T-helper 17 cell (primary cell): ENCODE results near the gene LSM6. TPM values are rescaled to one million over a fixed set of nuclear protein-coding genes. Genes with fewer than 3 reads are reported as not detected.

ENCODE experiments used
- ATAC-seq: fragments of 150-1000 bp; cut with Tn5 transposase; 2 replicates; pipeline ENCODE4 v1.10.0; 2021; ENCODE audit warnings: mild to moderate bottlenecking, moderate library complexity
- DNase-seq, 3 donors: peaks; one replicate each; pipeline versions ENCODE4 v3.0.0 to v3.0.0-alpha.2; 2020 to 2021
- H3K9me3 ChIP-seq: one replicate; pipeline ENCODE4 v1.7.0; 2013; ENCODE audit warnings: low read length, mild to moderate bottlenecking; ENCODE audit not compliant: control insufficient read depth, poor library complexity, severe bottlenecking
- H3K27ac Mint-ChIP-seq: one replicate; pipeline ENCODE4 v1.8.0; 2022; ENCODE audit warnings: mild to moderate bottlenecking, moderate library complexity, mixed read lengths
- H3K27me3 Mint-ChIP-seq: one replicate; pipeline ENCODE4 v1.8.0; 2022; ENCODE audit warnings: mixed read lengths
- H3K36me3 Mint-ChIP-seq: one replicate; pipeline ENCODE4 v1.8.0; 2022; ENCODE audit warnings: low read depth, mixed read lengths
- H3K4me1 Mint-ChIP-seq: one replicate; pipeline ENCODE4 v1.8.0; 2022; ENCODE audit warnings: mild to moderate bottlenecking, mixed read lengths
- H3K4me3 Mint-ChIP-seq: one replicate; pipeline ENCODE4 v1.8.0; 2022; ENCODE audit warnings: mild to moderate bottlenecking, moderate library complexity, mixed read lengths
- total RNA-seq, 4 donors: library from RNA in 2 of 4; stranded (reverse) in 2 of 4; gene quantifications; one replicate each; pipeline ENCODE4 v1.2.3 and lab custom pipeline; 2022 to 2026

LSM6 gene
- total RNA-seq, 2 donors from 2014 or later, result 20.2 to 21.3 TPM

DNA sequence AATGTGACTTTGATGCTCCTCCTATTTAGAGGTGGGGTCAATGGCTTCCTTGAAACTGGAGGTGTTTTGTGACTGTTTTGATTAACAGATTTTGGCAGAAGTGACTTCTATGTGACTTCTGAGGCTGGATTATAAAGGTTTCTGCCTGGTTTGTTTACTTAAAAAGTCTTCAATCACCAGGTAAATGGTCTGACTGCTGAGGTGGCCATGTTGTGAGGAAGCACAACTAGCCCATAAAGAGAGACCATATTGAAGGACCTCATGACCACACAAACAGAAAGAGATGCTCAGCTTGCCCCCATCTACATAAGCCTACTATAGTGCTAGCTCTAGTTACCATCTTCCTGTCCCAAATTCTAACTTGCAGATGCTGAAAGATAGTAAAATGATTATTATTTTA, 14.3 kb upstream of the LSM6 start:
- H3K4me1 Mint-ChIP-seq, result peaks cover 8% of the 10 kb centered on the region
- H3K27ac Mint-ChIP-seq, result no peak overlapping the region
- ATAC-seq, result no peak
- peaks cover 2% of the 10 kb centered on the region for H3K36me3 Mint-ChIP-seq
- peaks cover 3% of the 10 kb centered on the region for H3K9me3 ChIP-seq
- H3K27me3 Mint-ChIP-seq, result peaks cover 5% of the 10 kb centered on the region
- no peak for DNase-seq
- H3K4me3 Mint-ChIP-seq, result no peak overlapping the region

DNA sequence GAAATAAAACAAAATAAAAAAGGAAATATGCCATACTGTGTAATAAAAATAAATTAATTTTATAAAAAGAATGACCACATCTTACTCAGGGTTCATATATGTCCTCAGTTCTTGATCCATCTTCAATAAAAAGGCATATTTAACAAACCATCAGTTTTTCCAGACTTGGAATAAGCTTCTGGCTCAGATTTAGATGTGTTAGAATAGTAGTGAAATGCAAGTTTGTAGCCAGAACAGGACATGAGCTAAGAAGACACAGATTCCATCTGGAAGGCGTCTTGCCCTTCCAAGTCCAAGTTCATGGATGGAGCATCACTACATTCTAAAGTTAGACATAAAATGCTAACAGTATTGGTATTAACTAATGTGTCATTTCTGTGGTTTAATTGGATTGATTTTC, 10.3 kb upstream of the LSM6 start:
- Mint-ChIP-seq H3K36me3 (no peaks in the 10 kb centered on the region), H3K27me3 (peaks cover 14% of the 10 kb centered on the region), H3K4me1 (no peaks in the 10 kb centered on the region), H3K4me3 (no peak overlapping the region), H3K27ac (no peak overlapping the region)
- H3K9me3 ChIP-seq, result peaks cover 3% of the 10 kb centered on the region
- DNase-seq (no peak), ATAC-seq (no peak)

DNA sequence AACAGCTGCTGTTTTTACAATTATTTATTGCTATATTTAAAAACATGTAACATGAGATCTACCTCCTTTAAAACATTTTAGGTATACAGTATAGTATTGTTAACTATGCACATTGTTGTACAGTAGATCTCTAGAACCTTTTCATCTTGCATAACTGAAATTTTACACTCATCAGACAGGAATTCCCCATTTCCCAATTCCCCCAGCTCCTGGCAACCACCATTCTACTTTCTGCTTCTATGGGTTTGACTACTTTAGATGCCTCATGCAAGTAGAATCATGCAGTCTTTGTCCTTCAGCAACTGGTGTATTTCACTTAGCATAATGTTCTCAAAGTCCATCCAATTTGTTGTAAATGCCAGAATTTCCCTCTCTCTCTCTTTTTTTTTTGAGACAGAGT, 9.7 kb upstream of the LSM6 start:
- H3K9me3 ChIP-seq, result peaks cover 3% of the 10 kb centered on the region
- no peak for ATAC-seq
- Mint-ChIP-seq H3K4me3 (no peak overlapping the region), H3K4me1 (no peaks in the 10 kb centered on the region), H3K36me3 (no peaks in the 10 kb centered on the region), H3K27ac (peak overlapping the region; percentile 16), H3K27me3 (peaks cover 14% of the 10 kb centered on the region)
- DNase-seq, result no peak

DNA sequence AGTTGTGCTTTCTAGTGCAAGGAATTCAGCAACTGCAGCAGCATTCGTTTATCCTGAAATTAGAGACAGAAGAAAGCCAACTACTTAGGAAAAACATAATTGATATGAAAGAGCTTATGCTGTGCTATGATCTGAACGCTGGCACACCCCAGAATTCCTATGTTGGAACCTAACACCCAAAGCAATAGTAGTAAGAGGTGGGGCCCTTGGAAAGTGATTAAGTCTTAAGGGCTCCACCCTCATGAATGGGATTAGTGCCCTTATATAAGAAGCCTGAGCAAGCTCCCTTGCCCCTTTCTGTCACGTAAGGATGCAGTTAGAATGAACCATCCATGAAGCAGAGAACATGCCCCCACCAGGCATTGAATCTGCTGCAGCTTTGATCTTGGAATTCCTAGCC, 5.4 kb upstream of the LSM6 start:
- H3K4me1 Mint-ChIP-seq, result no peaks in the 10 kb centered on the region
- no peak for DNase-seq
- peaks cover 14% of the 10 kb centered on the region for H3K27me3 Mint-ChIP-seq
- ATAC-seq, result no peak
- no peak overlapping the region for H3K4me3 Mint-ChIP-seq
- no peaks in the 10 kb centered on the region for H3K36me3 Mint-ChIP-seq
- no peak overlapping the region for H3K27ac Mint-ChIP-seq
- H3K9me3 ChIP-seq, result no peaks in the 10 kb centered on the region

DNA sequence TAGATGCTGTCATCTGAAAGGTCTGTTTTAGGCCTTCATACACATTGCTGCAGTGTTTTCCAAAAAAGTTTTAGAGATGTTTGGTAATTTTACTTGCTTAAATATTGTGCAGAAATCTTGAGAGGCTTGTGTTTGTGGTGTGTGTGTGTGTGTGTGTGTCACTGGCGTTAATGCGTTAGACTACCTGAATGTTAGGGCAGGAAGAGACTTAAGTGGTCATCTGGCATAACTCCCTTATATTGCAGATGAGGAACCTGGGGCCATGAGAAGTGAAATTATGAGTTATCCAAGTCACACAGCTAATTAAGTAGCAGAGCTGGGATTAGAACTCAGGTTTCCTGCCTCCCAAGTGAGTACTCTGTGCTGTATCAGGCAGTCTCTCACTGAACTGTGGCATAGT, 1.4 kb downstream of the LSM6 start:
- no peak for DNase-seq
- H3K9me3 ChIP-seq, result no peaks in the 10 kb centered on the region
- no peaks in the 10 kb centered on the region for H3K36me3 Mint-ChIP-seq
- H3K4me1 Mint-ChIP-seq, result peaks cover 38% of the 10 kb centered on the region
- H3K27ac Mint-ChIP-seq, result peak overlapping the region; percentile 91
- H3K27me3 Mint-ChIP-seq, result no peaks in the 10 kb centered on the region
- ATAC-seq, result no peak
- H3K4me3 Mint-ChIP-seq, result peak overlapping the region; percentile 88

DNA sequence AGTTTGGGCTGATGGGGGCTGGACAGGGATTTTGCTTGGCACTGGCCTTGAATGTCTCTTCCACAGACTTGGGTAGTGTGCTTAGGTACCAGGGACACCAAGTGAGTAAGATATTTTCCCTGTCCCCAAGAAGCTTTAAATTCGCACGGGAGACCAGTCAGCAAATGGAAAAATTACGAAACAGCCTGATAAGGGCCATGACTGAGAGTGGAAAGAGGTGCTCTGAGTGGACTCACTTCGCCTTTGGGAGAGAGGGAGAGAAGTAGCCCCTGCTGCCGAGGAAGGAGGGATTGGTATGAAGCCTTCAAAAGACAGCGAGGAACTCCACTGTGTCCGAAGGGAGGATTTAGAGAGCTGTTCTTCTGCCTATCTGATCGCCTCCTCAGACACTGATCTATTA, 2.6 kb downstream of the LSM6 start:
- Mint-ChIP-seq H3K4me3 (peak overlapping the region; percentile 15), H3K27ac (no peak overlapping the region), H3K4me1 (peaks cover 38% of the 10 kb centered on the region), H3K27me3 (no peaks in the 10 kb centered on the region), H3K36me3 (no peaks in the 10 kb centered on the region)
- DNase-seq (no peak), ATAC-seq (no peak)
- no peaks in the 10 kb centered on the region for H3K9me3 ChIP-seq

DNA sequence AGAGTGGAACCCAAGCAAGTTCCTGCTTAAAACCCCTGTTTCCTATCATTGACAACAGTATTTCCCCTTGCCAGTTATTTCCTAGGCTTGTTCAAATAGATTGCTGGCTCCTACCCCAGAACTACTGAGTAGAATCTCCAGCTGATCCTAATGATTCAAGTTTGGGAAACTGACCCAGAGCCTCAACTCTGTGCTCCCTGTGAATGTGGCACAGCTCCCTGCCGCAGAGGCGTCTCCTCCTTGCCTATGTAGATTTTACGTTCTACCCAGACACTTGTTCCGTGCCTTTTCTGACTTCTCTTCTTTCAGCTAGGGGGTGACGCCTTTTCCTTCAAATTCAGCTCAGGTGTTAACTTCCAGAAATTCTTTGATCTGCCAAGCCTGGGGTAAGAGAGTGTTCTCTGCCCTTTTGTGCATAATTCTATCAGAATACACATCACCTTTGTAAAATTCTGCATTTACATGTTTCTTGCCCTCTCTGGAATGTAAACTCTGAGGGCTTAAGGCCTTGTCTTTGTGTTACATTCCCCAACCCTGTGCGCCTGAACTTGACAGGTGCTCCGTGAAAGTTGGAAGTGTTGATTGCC, 4.4 kb downstream of the LSM6 start:
- Mint-ChIP-seq H3K27ac (peak overlapping the region; percentile 56), H3K36me3 (no peaks in the 10 kb centered on the region), H3K4me3 (no peak overlapping the region), H3K27me3 (no peaks in the 10 kb centered on the region), H3K4me1 (peaks cover 38% of the 10 kb centered on the region)
- ATAC-seq (no peak), DNase-seq (no peak)
- H3K9me3 ChIP-seq, result no peaks in the 10 kb centered on the region

DNA sequence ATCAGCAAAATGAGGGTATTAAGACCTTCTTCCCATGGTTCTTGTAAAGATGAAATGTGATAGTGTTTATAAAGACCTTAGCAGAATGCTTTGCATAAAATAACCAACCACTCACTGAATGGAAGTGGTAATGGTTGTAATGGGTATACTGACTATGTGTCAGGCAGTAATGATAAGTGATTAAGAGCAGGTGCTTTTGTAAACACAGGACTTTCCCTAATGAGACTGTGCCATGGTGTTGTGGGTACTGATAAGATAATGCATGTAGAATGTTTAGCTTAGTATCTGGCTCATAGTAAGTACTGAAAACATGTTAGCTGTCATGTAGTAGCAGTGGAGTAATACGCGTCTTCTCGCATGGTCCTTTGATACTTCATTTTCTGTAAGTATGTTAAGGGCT, 6.9 kb downstream of the LSM6 start:
- DNase-seq (no peak), ATAC-seq (no peak)
- Mint-ChIP-seq H3K4me1 (peaks cover 36% of the 10 kb centered on the region), H3K27me3 (no peaks in the 10 kb centered on the region), H3K27ac (no peak overlapping the region), H3K4me3 (no peak overlapping the region), H3K36me3 (peaks cover 4% of the 10 kb centered on the region)
- no peaks in the 10 kb centered on the region for H3K9me3 ChIP-seq

DNA sequence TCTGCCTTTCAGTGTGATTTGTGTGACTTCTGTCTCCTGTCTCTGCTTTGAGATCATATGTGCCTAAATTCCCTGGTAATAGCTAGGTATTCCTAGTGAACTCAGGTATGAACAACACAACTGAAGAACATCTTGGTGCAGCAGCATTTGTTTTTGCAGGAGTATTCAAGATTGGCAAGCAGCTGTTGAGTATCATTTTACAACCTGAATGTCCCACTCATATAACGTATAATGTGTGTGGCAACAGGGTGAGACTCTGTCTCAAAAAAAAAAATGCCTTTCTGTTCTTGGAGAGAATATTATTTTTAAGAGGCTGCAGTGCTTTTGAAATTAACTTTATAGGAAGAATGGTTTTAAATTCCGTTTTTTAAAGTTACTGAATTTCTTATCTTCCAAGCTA, 7.7 kb downstream of the LSM6 start:
- H3K27me3 Mint-ChIP-seq, result no peaks in the 10 kb centered on the region
- no peak overlapping the region for H3K27ac Mint-ChIP-seq
- peaks cover 4% of the 10 kb centered on the region for H3K36me3 Mint-ChIP-seq
- no peak for ATAC-seq
- no peaks in the 10 kb centered on the region for H3K9me3 ChIP-seq
- peaks cover 31% of the 10 kb centered on the region for H3K4me1 Mint-ChIP-seq
- H3K4me3 Mint-ChIP-seq, result no peak overlapping the region
- no peak for DNase-seq

DNA sequence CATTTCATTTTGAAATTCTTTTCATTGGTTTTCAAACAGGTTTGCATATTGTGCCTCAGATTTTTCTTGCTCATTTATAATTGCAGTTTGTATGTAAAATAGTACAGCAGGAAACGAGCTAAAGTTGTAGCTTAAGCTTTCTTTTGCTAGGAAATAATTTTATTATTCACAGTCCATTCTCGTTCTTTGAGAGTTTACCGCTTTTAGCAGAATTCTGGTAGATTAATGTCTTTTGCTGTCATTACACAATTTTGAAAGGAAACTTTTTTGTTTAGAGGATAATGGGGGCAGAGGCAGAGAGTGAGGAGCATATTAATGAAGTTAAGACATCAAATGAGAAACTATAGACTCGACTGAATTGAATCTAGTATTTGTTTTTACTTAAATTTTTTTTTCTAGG, 10.5 kb downstream of the LSM6 start:
- no peaks in the 10 kb centered on the region for H3K9me3 ChIP-seq
- Mint-ChIP-seq H3K4me3 (no peak overlapping the region), H3K27ac (no peak overlapping the region), H3K36me3 (peaks cover 5% of the 10 kb centered on the region), H3K27me3 (no peaks in the 10 kb centered on the region), H3K4me1 (peaks cover 10% of the 10 kb centered on the region)
- no peak for ATAC-seq
- no peak for DNase-seq

DNA sequence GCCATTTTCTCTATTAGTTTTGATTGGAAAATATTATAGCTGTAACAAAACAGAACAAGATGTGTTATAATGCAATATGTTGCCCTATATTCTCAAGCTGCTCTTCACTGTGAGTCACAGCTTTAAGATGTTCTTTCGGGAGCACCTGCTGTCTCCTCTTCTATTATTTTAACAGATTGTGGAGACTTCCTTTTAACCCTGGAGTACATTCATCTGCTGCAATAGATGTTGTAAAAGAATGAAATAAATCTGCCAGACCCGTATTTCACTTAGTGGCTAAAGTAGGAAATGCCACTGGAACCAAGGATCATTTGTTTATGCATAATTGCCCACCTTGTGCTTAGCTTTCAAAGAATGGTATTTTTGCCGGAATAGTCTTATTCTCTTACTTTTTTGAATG, 11.1 kb downstream of the LSM6 start:
- Mint-ChIP-seq H3K4me1 (peaks cover 8% of the 10 kb centered on the region), H3K4me3 (no peak overlapping the region), H3K36me3 (peaks cover 8% of the 10 kb centered on the region), H3K27me3 (no peaks in the 10 kb centered on the region), H3K27ac (peak overlapping the region; percentile 32)
- DNase-seq (no peak), ATAC-seq (no peak)
- no peaks in the 10 kb centered on the region for H3K9me3 ChIP-seq

DNA sequence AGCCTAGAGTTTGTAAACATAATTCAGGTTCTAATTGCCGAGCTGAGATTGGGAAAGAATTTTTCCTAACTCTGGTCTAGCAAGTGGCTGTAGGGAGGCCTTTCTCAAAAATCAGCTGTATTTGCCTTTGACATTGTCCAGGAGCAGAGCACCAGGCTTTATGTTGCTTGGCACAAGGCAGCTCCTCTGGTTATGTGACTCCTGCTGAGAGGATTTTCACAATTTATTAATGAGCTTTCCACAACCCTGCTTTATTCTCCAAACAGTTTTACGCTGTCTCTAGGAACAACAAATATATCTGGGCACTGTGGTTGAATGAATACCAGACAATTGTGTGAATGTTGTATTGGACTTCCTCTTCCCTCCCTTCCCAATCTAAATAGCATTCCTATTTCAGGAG, 14.9 kb downstream of the LSM6 start:
- H3K9me3 ChIP-seq, result no peaks in the 10 kb centered on the region
- Mint-ChIP-seq H3K27me3 (no peaks in the 10 kb centered on the region), H3K4me1 (peaks cover 8% of the 10 kb centered on the region), H3K36me3 (peaks cover 6% of the 10 kb centered on the region), H3K27ac (no peak overlapping the region), H3K4me3 (no peak overlapping the region)
- ATAC-seq (no peak), DNase-seq (no peak)

DNA sequence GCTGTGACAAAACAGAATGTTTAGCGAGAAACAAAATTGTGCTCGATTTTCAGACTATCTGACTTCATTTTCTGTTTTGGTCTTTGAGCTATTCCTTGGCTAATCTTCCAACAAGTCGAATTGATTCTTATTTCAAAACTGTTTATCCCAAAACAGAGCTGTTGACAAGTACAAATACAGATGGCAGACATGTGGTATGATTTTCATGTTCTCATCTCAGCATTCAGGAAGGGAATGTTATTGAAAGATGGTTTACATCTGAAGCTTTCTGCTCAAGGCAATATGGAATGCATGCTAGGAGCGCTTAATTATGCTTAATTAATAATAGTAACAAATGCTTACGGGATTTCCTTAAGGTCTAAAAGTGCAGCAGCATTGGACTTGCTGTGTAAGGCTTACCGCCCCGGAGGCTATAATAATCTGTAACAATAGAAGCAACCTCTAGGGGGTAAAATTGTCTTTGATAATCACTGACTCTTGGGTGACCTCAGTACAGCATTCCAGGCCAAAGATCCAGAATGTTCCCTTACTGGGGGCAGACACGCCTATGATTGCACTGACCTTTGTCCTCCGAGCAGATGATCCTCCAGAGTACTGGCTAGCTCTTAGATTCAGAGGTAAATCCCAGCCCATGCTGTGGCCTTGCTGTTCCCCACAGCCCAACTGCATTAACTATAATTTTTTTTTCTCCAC, 16.4 kb downstream of the LSM6 start:
- H3K4me1 Mint-ChIP-seq, result peaks cover 6% of the 10 kb centered on the region
- H3K36me3 Mint-ChIP-seq, result peaks cover 3% of the 10 kb centered on the region
- peak overlapping the region; percentile 54 for H3K27ac Mint-ChIP-seq
- no peak for DNase-seq
- no peaks in the 10 kb centered on the region for H3K27me3 Mint-ChIP-seq
- no peak overlapping the region for H3K4me3 Mint-ChIP-seq
- H3K9me3 ChIP-seq, result no peaks in the 10 kb centered on the region
- ATAC-seq, result no peak

DNA sequence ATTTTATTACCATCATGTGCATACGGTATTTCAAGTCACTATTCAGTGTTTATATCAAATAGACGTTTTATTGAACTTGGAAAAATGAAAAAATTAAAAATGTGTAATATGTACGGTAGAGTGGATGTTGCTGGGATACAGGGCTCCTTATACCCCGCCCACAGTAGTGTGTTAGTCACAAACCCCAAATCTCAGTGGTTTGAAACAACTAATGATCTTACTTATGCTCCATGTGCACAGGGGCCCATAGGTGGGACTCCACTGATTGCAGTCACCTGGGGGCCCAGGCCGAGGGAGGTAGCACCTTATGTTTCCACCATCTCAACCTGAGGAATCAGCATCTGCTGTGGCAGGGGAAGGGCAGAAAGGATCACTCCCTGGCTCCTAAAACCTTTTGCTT, 18.1 kb downstream of the LSM6 start:
- DNase-seq (no peak), ATAC-seq (no peak)
- H3K9me3 ChIP-seq, result no peaks in the 10 kb centered on the region
- H3K27ac Mint-ChIP-seq, result no peak overlapping the region
- H3K27me3 Mint-ChIP-seq, result no peaks in the 10 kb centered on the region
- no peak overlapping the region for H3K4me3 Mint-ChIP-seq
- H3K36me3 Mint-ChIP-seq, result peaks cover 3% of the 10 kb centered on the region
- peaks cover 6% of the 10 kb centered on the region for H3K4me1 Mint-ChIP-seq
